AG09309 (cell line): ENCODE measurements around the gene BRAT1.

ENCODE experiments used
- DNase-seq: peaks from one replicate; pipeline ENCODE4 v3.0.0-alpha.2; 2010; ENCODE audit warnings: low read depth
- H3K4me3 ChIP-seq: 2 replicates; pipeline ENCODE4 v1.5.1; 2011; ENCODE audit warnings: mild to moderate bottlenecking, low read depth, low read length, moderate library complexity; ENCODE audit not compliant: control insufficient read depth
- CTCF ChIP-seq: IDR thresholded peaks from 2 replicates; pipeline ENCODE4 v1.5.1; 2011; ENCODE audit warnings: mild to moderate bottlenecking, low read depth, low read length, inconsistent platforms; ENCODE audit not compliant: insufficient read depth, control insufficient read depth; ENCODE audit errors: missing control alignments

BRAT1 gene

GRCh38 chr7:2494191-2495130 lies 60.9 kb downstream of the BRAT1 start:
- DNase-seq: no peak
- no peak for TF ChIP-seq CTCF
- H3K4me3 ChIP-seq: no peak overlapping the region

GRCh38 chr7:2493205-2494164 lies 61.8 kb downstream of the BRAT1 start:
- no peak for DNase-seq
- H3K4me3 ChIP-seq: no peak overlapping the region
- TF ChIP-seq CTCF: no peak

GRCh38 chr7:2492038-2492437 lies 63.3 kb downstream of the BRAT1 start:
- H3K4me3 ChIP-seq: no peak overlapping the region
- no peak for DNase-seq
- no peak for TF ChIP-seq CTCF

- H3K4me3 ChIP-seq: no peak overlapping the region
- no peak for DNase-seq
- no peak for TF ChIP-seq CTCF
Measured at GRCh38 chr7:2490181-2490651, 65.1 kb downstream of the BRAT1 start.

- no peak overlapping the region for H3K4me3 ChIP-seq
- DNase-seq: no peak
- no peak for TF ChIP-seq CTCF
Measured at GRCh38 chr7:2488681-2489080, 66.6 kb downstream of the BRAT1 start.

- TF ChIP-seq CTCF: no peak
- no peak overlapping the region for H3K4me3 ChIP-seq
- no peak for DNase-seq
Measured at GRCh38 chr7:2488272-2488645, 67.1 kb downstream of the BRAT1 start.
